ENCODE results near the gene BACH1. TPM values are rescaled to one million over a fixed set of nuclear protein-coding genes. Genes with fewer than 3 reads are reported as not detected.

The BACH1 gene
- total RNA-seq, 1 donor from 2014 or later = 93.8 TPM

DNA sequence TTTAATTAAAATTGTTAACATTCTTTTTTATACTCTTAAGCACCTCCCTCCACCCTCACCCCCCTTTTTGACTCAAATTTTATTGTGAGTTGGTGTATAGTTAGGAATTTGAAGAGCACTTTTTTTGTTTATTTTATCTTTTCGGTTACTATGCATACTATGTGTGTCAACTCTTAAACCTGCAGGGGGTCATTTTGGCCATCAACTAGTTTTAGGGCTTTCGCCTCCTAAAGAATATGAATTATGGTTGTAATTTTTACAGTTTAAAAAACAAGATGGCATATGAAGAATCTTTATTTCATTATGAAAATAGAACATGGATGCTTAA lies 9.7 kb downstream of the BACH1 start:
- no peak for DNase-seq (ENCODE audit: extremely low spot score, unreplicated experiment)
- Mint-ChIP-seq H3K9me3 (ENCODE audit: unreplicated experiment) (peaks cover 6% of the 10 kb centered on the region), H3K4me3 (ENCODE audit: unreplicated experiment) (no peak overlapping the region), H3K4me1 (ENCODE audit: unreplicated experiment) (peaks cover 64% of the 10 kb centered on the region), H3K27me3 (ENCODE audit: unreplicated experiment) (no peaks in the 10 kb centered on the region), H3K27ac (ENCODE audit: unreplicated experiment) (peak overlapping the region; percentile 16), H3K36me3 (ENCODE audit: unreplicated experiment) (peaks cover 21% of the 10 kb centered on the region)
- TF ChIP-seq, protein P1, sequence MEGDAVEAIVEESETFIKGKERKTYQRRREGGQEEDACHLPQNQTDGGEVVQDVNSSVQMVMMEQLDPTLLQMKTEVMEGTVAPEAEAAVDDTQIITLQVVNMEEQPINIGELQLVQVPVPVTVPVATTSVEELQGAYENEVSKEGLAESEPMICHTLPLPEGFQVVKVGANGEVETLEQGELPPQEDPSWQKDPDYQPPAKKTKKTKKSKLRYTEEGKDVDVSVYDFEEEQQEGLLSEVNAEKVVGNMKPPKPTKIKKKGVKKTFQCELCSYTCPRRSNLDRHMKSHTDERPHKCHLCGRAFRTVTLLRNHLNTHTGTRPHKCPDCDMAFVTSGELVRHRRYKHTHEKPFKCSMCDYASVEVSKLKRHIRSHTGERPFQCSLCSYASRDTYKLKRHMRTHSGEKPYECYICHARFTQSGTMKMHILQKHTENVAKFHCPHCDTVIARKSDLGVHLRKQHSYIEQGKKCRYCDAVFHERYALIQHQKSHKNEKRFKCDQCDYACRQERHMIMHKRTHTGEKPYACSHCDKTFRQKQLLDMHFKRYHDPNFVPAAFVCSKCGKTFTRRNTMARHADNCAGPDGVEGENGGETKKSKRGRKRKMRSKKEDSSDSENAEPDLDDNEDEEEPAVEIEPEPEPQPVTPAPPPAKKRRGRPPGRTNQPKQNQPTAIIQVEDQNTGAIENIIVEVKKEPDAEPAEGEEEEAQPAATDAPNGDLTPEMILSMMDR (IDR thresholded peaks at IDR 0.05) = no peak

DNA sequence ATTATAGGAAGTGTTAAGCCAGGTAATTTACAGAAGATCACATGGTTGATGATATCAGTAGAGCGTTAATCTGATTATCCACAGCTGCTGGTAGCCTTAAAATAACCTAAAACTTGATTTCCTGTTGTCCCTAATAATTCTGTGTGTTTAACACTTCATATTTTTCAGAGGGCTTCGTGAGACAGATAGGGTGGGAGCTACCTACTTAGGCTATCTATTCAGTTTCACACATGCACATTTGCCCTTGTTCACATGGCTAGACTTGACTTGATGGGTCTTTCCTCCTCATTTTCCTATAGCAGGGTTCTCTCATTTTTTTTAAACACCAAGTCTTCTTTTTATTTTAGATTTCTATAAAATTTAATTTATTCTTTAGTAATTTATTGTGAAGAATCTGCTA lies 11.0 kb downstream of the BACH1 start:
- Mint-ChIP-seq H3K27ac (ENCODE audit: unreplicated experiment) (no peak overlapping the region), H3K36me3 (ENCODE audit: unreplicated experiment) (peaks cover 21% of the 10 kb centered on the region), H3K27me3 (ENCODE audit: unreplicated experiment) (no peaks in the 10 kb centered on the region)

GRCh38 chr21:29311802-29312201 lies 13.1 kb downstream of the BACH1 start:
- Mint-ChIP-seq H3K27me3 (ENCODE audit: unreplicated experiment) (no peaks in the 10 kb centered on the region), H3K27ac (ENCODE audit: unreplicated experiment) (no peak overlapping the region), H3K9me3 (ENCODE audit: unreplicated experiment) (peaks cover 6% of the 10 kb centered on the region), H3K4me1 (ENCODE audit: unreplicated experiment) (peaks cover 66% of the 10 kb centered on the region), H3K36me3 (ENCODE audit: unreplicated experiment) (peaks cover 15% of the 10 kb centered on the region), H3K4me3 (ENCODE audit: unreplicated experiment) (no peak overlapping the region)
- no peak for DNase-seq (ENCODE audit: extremely low spot score, unreplicated experiment)
- TF ChIP-seq, protein P1 (IDR thresholded peaks at IDR 0.05) = no peak

More for the DNA sequence above, 11.0 kb downstream of the BACH1 start:
- no peak overlapping the region for H3K4me3 Mint-ChIP-seq (ENCODE audit: unreplicated experiment)
- TF ChIP-seq, protein P1 (IDR thresholded peaks at IDR 0.05) = no peak
- H3K9me3 Mint-ChIP-seq (ENCODE audit: unreplicated experiment) = peaks cover 6% of the 10 kb centered on the region
- no peak for DNase-seq (ENCODE audit: extremely low spot score, unreplicated experiment)
- H3K4me1 Mint-ChIP-seq (ENCODE audit: unreplicated experiment) = peaks cover 64% of the 10 kb centered on the region

DNA sequence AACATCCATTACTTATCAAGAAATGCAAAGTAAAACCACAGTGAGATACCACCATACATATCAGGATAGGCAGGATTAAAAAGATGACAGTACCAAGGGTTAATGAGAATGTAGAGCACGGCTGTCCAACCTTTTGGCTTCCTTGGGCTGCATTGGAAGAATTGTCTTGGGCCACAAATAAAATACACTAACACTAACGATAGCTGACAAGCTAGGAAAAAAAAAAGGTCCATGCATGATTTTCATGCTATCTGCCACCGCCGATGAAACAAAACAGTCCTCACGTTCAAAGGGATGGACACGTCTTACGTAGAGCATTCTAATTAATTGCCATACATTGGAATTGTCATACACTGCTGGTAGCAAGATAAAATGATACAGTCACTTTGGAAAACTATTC lies 14.3 kb downstream of the BACH1 start:
- no peak overlapping the region for H3K27ac Mint-ChIP-seq (ENCODE audit: unreplicated experiment)
- TF ChIP-seq, protein P1 (IDR thresholded peaks at IDR 0.05) = no peak
- peaks cover 6% of the 10 kb centered on the region for H3K9me3 Mint-ChIP-seq (ENCODE audit: unreplicated experiment)
- H3K36me3 Mint-ChIP-seq (ENCODE audit: unreplicated experiment) = peaks cover 15% of the 10 kb centered on the region
- no peak overlapping the region for H3K4me3 Mint-ChIP-seq (ENCODE audit: unreplicated experiment)
- DNase-seq (ENCODE audit: extremely low spot score, unreplicated experiment) = no peak
- no peaks in the 10 kb centered on the region for H3K27me3 Mint-ChIP-seq (ENCODE audit: unreplicated experiment)
- peaks cover 65% of the 10 kb centered on the region for H3K4me1 Mint-ChIP-seq (ENCODE audit: unreplicated experiment)

- Mint-ChIP-seq H3K27me3 (ENCODE audit: unreplicated experiment) (no peaks in the 10 kb centered on the region), H3K4me3 (ENCODE audit: unreplicated experiment) (no peak overlapping the region), H3K9me3 (ENCODE audit: unreplicated experiment) (peaks cover 6% of the 10 kb centered on the region), H3K4me1 (ENCODE audit: unreplicated experiment) (peaks cover 65% of the 10 kb centered on the region), H3K27ac (ENCODE audit: unreplicated experiment) (no peak overlapping the region), H3K36me3 (ENCODE audit: unreplicated experiment) (peaks cover 15% of the 10 kb centered on the region)
- DNase-seq (ENCODE audit: extremely low spot score, unreplicated experiment) = no peak
- TF ChIP-seq, protein P1 (IDR thresholded peaks at IDR 0.05) = no peak
Measured at GRCh38 chr21:29313662-29314408, 15.1 kb downstream of the BACH1 start.

Data from osteocyte (in vitro differentiated cells).